ENCODE data around the gene CDK14. TPM values are rescaled to one million over a fixed set of nuclear protein-coding genes. Genes with fewer than 3 reads are reported as not detected.

Gene CDK14
- total RNA-seq, 1 donor: 39.1 TPM

- TF ChIP-seq, protein P1, sequence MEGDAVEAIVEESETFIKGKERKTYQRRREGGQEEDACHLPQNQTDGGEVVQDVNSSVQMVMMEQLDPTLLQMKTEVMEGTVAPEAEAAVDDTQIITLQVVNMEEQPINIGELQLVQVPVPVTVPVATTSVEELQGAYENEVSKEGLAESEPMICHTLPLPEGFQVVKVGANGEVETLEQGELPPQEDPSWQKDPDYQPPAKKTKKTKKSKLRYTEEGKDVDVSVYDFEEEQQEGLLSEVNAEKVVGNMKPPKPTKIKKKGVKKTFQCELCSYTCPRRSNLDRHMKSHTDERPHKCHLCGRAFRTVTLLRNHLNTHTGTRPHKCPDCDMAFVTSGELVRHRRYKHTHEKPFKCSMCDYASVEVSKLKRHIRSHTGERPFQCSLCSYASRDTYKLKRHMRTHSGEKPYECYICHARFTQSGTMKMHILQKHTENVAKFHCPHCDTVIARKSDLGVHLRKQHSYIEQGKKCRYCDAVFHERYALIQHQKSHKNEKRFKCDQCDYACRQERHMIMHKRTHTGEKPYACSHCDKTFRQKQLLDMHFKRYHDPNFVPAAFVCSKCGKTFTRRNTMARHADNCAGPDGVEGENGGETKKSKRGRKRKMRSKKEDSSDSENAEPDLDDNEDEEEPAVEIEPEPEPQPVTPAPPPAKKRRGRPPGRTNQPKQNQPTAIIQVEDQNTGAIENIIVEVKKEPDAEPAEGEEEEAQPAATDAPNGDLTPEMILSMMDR (IDR thresholded peaks at IDR 0.05; ENCODE audit: extremely low read depth, low read depth, low read length): no peak
- Histone ChIP-seq H3K9me3 (ENCODE audit: low read depth, low read length) (no peaks in the 10 kb centered on the region), H3K36me3 (ENCODE audit: insufficient read depth, low read length) (no peaks in the 10 kb centered on the region), H3K79me2 (ENCODE audit: insufficient read depth, low read length) (peaks cover 28% of the 10 kb centered on the region), H3K27me3 (ENCODE audit: insufficient read depth, low read length) (no peaks in the 10 kb centered on the region), H3K4me3 (ENCODE audit: insufficient read depth, low read length) (no peak overlapping the region), H2AFZ (ENCODE audit: low read length) (no peak overlapping the region), H3K4me2 (ENCODE audit: insufficient read depth, low read length) (no peak overlapping the region), H4K20me1 (ENCODE audit: insufficient read depth, low read length) (peaks cover 16% of the 10 kb centered on the region), H3K4me1 (ENCODE audit: insufficient read depth, low read length) (peaks cover 21% of the 10 kb centered on the region), H3K27ac (ENCODE audit: low read depth, low read length) (no peak overlapping the region)
- DNase-seq (ENCODE audit: insufficient read length, low spot score, missing footprints): no peak
Observed at GRCh38 chr7:90705391-90706071, 109.4 kb downstream of the CDK14 start.

GRCh38 chr7:90706072-90706716, 110.1 kb downstream of the CDK14 start:
- no peak for DNase-seq (ENCODE audit: insufficient read length, low spot score, missing footprints)
- Histone ChIP-seq H3K36me3 (ENCODE audit: insufficient read depth, low read length) (no peaks in the 10 kb centered on the region), H3K4me2 (ENCODE audit: insufficient read depth, low read length) (no peak overlapping the region), H3K27me3 (ENCODE audit: insufficient read depth, low read length) (no peaks in the 10 kb centered on the region), H3K9me3 (ENCODE audit: low read depth, low read length) (no peaks in the 10 kb centered on the region), H2AFZ (ENCODE audit: low read length) (no peak overlapping the region), H3K4me3 (ENCODE audit: insufficient read depth, low read length) (no peak overlapping the region), H3K4me1 (ENCODE audit: insufficient read depth, low read length) (peaks cover 19% of the 10 kb centered on the region), H3K27ac (ENCODE audit: low read depth, low read length) (no peak overlapping the region), H3K79me2 (ENCODE audit: insufficient read depth, low read length) (peaks cover 34% of the 10 kb centered on the region), H4K20me1 (ENCODE audit: insufficient read depth, low read length) (peaks cover 17% of the 10 kb centered on the region)
- TF ChIP-seq, protein P1 (IDR thresholded peaks at IDR 0.05; ENCODE audit: extremely low read depth, low read depth, low read length): no peak

GRCh38 chr7:90708841-90709317, 112.8 kb downstream of the CDK14 start:
- TF ChIP-seq, protein P1 (IDR thresholded peaks at IDR 0.05; ENCODE audit: extremely low read depth, low read depth, low read length): peak; percentile 63
- no peak overlapping the region for H2AFZ ChIP-seq (ENCODE audit: low read length)
- no peak overlapping the region for H3K27ac ChIP-seq (ENCODE audit: low read depth, low read length)
- H3K4me1 ChIP-seq (ENCODE audit: insufficient read depth, low read length): peaks cover 19% of the 10 kb centered on the region
- H3K27me3 ChIP-seq (ENCODE audit: insufficient read depth, low read length): no peaks in the 10 kb centered on the region
- H3K4me3 ChIP-seq (ENCODE audit: insufficient read depth, low read length): no peak overlapping the region
- no peaks in the 10 kb centered on the region for H3K9me3 ChIP-seq (ENCODE audit: low read depth, low read length)
- DNase-seq (ENCODE audit: insufficient read length, low spot score, missing footprints): no peak
- H4K20me1 ChIP-seq (ENCODE audit: insufficient read depth, low read length): peaks cover 17% of the 10 kb centered on the region
- H3K36me3 ChIP-seq (ENCODE audit: insufficient read depth, low read length): no peaks in the 10 kb centered on the region
- no peak overlapping the region for H3K4me2 ChIP-seq (ENCODE audit: insufficient read depth, low read length)
- peaks cover 50% of the 10 kb centered on the region for H3K79me2 ChIP-seq (ENCODE audit: insufficient read depth, low read length)
